ENCODE results near the gene SMOC2.
A peak's percentile ranks its signal among the peaks of the same experiment; 100 is the strongest.
"Not testable (repeated sequence)": the region's sequence is repeated elsewhere in the genome, so short reads cannot be mapped to it uniquely, and the experiment has no call there.

The SMOC2 gene

GRCh38 chr6:168670401-168670985 lies 229.5 kb downstream of the SMOC2 start:
- no peak for DNase-seq

- no peak for DNase-seq
These were observed 230.3 kb downstream of the SMOC2 start for GRCh38 chr6:168671028-168671862.

DNA sequence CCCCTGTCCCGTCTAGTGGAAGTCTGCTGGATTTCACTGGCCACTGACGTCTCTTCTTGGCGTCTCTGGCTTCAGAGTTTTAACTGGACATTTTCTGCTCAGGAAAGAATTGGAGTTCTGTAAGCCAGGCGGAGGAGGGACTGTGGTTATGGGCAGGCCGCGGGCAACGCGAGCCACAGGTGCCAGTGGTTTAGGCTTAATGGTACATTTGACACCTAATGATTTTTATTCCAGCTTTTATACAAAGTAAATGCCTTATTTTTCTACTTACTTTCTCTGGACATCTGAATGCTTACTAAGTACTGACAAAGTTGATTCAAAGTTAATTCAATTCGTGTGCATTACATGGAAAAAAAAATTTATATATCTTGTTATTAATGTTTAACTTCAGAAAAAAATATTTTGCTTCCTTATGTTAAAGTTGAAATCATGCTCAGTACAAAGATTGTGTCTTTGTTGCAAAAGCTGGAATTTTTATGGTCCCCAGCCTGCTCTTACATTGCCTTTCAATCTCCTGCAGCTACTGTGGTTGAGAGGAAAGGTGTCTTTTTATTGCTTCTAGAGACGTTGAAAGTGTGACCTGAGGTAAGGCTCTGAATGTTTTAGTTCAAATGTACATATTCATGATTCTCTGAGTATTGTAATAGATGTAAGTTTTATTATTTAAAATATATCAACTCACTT lies 231.0 kb downstream of the SMOC2 start:
- DNase-seq, result no peak

DNA sequence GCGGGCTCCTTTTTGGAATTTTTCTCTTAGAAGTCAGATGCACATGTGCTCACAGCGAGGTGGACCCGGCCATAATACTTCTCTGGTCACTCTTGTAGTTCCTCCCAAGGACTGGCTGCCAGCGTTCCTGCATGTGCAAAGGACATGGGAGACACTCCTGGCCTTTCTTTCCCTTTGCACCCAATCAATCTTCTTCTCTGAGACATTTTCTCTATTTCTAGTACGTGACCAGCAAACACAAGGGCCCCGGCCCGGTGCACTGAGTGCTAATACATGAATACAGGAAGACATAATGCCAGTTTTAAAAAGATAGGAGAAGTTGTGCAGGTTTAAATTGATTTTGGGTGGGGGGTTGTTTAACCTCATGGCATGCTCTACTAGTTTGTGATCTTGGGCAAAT lies 233.6 kb downstream of the SMOC2 start:
- DNase-seq, result no peak

DNA sequence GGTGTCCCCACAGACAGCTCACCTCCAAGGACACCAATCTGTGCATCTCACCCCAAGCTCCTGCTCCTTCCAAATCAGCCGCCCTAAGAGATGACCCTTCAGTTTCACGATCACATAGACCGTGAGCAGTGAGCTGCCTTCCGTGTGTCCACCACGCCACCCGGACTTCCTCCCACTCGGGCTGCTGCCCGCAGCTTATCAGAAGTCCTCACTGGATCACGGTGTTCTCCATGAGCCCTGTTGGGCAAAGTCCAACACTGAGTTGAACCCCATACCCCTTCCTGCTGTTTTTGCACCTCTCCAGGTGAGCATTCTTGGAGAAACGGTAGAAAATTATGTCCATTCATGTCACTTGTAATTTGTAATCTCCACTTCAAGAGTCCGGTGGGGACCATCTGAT lies 234.4 kb downstream of the SMOC2 start:
- DNase-seq, result no peak

DNA sequence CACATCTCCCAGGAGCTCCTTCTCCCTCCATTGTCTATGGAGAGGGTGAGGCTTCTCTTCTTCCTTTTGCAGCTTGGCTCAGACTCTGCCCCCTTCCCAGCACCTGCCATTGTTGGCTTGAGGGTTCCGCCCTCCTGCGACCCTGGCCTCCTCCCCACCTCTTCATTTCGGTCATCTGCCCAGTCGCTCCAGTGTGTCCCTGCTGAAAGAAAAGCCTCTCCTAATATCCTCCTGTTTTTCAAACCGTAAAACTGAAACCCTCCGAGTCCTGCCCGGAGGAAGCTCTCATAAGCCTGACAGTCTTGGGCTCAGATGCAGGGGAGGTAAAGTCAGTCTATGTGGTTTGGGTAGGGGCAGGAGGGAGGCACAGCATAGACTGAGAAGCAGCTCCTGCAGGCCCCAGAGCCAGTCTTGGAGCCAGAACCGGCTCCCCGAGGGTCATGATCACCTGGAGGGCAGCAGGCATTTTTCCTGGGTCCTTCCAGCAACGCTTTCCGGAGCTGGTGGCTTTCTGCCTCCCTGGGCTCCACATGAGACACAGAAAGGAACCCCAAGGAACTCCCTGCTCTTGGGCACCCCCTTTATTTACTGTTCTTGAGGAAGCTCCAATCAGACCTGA lies 235.1 kb downstream of the SMOC2 start:
- no peak for DNase-seq

DNA sequence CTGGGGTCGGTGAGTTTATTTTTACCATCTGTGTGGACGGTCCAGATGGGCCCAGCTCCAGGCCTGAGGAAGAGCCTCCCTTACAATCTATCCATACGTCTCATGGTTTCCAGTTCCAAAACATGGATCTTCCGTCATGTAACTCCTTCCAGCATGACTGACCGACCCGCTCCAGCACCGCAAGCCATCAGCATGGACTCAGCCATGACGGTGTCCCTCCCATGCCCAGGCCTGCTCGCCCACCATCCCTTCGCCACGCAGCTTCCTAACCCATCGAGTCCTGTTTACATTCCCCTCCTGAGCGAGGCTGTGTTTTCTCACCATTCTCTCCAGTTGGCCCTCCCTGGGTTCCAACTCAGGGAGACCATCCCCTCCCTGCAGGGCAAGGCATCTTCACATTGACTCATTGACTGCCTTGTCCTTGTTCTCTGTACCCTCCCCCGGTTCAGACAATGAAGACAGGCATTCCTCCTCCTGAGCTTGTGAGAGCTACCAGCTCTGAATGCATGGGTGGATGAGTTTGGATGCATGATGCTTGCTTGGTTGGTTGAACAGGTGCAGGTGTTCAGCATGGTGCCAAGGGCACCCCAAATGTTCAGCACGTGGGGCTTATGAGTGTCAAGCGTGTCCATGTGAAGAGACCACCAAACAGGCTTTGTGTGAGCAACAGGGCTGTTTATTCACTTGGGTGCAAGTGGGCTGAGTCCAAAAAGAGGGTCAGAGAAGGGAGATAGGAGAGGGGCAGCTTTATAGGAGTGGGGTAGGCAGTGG lies 235.8 kb downstream of the SMOC2 start:
- DNase-seq, result no peak

DNA sequence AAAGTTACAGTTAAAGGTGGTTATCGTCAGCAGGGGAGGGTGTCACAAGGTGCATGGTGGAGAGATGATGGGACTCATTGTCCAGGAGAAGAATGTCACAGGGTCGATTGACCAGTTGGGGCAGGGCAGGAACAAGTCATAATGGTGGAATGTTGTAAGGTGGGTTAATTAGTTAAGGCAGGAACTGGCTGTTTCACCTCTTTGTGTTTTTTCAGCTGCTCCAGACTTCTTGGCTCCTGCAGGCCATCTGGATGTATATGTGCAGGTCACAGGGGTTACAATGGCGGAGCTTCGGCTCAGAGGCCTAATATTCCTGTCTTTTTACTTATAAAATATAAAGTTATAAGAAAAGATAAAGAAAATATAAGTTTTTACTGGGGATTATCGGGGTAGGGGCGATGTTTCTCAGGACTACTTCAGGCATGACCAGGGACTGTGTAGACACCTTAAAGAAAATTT lies 236.4 kb downstream of the SMOC2 start:
- DNase-seq, result not testable (repeated sequence)

DNA sequence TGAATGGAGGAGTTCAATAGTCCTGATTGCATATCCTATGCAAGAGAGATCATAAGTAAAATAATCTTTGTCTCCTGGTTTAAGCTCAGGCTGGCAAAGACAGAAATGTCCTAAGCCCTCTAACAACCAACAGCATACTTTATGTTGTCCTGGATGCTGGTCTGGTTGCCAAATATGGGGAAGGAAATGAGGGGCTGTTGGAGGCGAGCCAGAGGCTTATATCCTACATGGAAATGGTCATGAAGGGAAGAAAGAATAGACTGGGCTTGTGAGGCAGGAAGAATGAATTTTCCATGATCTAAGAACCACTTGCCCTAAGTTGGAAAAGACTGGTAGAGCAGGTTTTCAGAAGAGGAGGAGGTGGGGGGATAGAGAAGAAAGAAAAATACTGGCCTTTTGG lies 237.1 kb downstream of the SMOC2 start:
- DNase-seq, result peak; percentile 25

GRCh38 chr6:168678588-168678987 lies 237.6 kb downstream of the SMOC2 start:
- DNase-seq, result no peak

GRCh38 chr6:168681748-168682147 lies 240.8 kb downstream of the SMOC2 start:
- no peak for DNase-seq

GRCh38 chr6:168683621-168684020 lies 242.6 kb downstream of the SMOC2 start:
- DNase-seq, result no peak

DNA sequence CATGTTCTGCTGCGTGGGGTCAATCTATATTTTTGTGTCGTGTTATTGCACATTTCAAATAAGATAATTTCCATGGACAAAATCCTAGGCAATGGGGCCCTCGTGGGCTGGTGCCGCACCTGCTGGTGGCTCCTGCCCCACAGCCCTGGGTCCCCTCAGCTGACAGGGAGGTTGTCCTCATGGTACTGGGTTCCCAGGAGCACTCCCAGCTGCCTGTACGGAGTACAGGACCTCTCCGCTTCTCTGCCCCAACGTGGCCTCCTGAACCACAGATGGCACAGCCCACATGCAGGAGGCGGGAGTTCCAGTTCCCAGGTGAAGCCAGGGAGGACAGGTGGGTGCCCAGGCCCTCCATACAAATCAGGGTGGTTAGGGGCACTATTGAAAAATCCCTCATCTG lies 243.5 kb downstream of the SMOC2 start:
- DNase-seq, result no peak

GRCh38 chr6:168684906-168685305 lies 243.9 kb downstream of the SMOC2 start:
- no peak for DNase-seq

GRCh38 chr6:168686029-168686738 lies 245.2 kb downstream of the SMOC2 start:
- DNase-seq, result no peak

GRCh38 chr6:168686831-168687730 lies 246.1 kb downstream of the SMOC2 start:
- DNase-seq, result no peak

- DNase-seq, result no peak
These were observed 249.3 kb downstream of the SMOC2 start for GRCh38 chr6:168690271-168690670.

DNA sequence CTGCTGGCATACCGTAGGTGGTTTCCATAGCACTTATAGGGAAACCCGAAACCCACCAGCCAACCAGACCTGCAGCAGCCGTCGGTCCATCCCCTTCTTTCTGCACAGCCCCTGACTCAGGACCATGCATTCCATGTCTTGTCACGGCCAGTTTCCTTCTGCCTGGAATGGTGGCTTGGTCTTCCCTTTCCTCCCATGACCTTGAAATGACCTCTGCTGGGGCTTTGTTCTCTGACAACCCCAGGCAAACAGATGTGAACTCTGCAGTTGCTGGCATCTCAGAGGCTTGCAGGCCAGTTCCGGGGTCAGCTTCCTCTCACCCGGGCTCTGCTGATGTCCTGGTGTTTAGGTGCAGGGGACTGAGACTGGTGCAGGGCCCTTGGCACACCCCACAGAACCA lies 250.8 kb downstream of the SMOC2 start:
- no peak for DNase-seq

DNA sequence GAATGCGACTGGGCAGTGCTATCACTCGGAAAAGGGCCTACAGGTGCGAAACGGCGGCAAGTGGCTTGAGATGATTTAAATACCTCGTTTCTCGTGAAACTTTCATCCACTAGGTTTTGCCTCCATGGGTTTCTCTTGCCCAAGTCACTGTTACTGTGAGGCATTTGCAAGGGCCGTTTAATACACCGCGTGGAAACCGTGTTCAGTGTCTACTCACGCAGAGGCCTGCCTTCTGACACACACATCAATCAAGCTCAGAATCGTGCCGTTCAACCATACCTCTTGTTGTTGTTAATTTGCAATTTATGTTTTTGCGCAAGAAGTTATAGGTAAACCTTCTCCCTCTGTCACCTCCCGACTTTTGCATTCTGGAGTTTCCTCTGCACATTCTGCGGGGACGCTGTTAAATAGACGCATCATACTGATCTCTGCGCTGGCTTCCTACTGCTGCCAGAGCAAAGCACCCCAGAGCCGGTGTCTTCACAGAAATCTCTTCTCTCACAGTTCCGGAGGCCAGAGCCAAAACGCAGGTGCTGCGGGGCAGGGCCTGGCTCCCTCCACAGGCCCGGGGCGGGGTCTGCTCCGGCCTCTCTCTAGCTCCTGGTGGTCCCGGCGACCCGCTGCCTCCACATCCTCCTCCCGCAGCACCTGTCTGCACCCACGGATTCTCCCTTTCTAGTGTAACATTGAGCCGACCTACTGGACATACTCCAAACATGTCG lies 251.4 kb downstream of the SMOC2 start:
- no peak for DNase-seq

DNA sequence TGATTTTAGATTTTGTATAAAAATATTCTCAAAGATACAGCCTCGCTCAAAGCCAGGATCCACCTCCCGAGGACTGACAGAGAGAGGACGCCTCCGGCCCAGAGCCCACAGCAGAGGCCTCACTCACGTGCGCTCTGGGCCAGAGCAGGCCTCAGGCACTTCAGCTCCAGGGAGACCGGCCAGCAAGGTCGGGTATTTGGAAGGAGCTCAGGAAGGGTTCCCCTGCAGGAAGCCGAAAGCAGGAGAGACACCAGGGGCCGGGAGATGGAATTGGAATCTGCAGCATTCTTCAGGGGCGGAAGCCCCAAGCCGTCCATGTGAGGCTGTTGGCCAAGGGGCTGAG lies 251.9 kb downstream of the SMOC2 start:
- not testable (repeated sequence) for DNase-seq

Data from NCI-H510A treated with DMSO at 0.1 percent for 48 hours (cell line).